Neural progenitor cell (in vitro differentiated cells): ENCODE results near the gene NLRP3. TPM values are rescaled to one million over a fixed set of nuclear protein-coding genes. Genes with fewer than 3 reads are reported as not detected.
"Not testable (repeated sequence)": the region's sequence is repeated elsewhere in the genome, so short reads cannot be mapped to it uniquely, and the experiment has no call there.

Experiments
- DNase-seq: peaks from one replicate; pipeline ENCODE4 v3.0.0-alpha.2; 2016; ENCODE audit warnings: low spot score
- H2AFZ ChIP-seq: fragments of 200-600 bp; sonication (generic); replicated peaks from 2 replicates; pipeline ENCODE4 v1.6.1; 2016; ENCODE audit warnings: antibody characterized with exemption
- H3F3A ChIP-seq: fragments of 200-600 bp; sonication (generic); 2 replicates; pipeline ENCODE4 v1.6.1; 2016; ENCODE audit warnings: antibody characterized with exemption, low read depth
- H3K27ac ChIP-seq: fragments of 200-600 bp; sonication (generic); 2 replicates; pipeline ENCODE4 v1.5.1; 2016; ENCODE audit warnings: mild to moderate bottlenecking
- H3K27me3 ChIP-seq: fragments of 200-600 bp; sonication (generic); 2 replicates; pipeline ENCODE4 v1.6.1; 2016; ENCODE audit warnings: mild to moderate bottlenecking, moderate library complexity
- H3K36me3 ChIP-seq: fragments of 200-600 bp; sonication (generic); 2 replicates; pipeline ENCODE4 v1.5.1; 2016
- H3K4me1 ChIP-seq: fragments of 200-600 bp; sonication (generic); 2 replicates; pipeline ENCODE4 v1.6.1; 2016; ENCODE audit warnings: mixed run types
- H3K4me2 ChIP-seq: fragments of 200-600 bp; sonication (generic); 2 replicates; pipeline ENCODE4 v1.6.1; 2016
- H3K4me3 ChIP-seq: fragments of 200-600 bp; sonication (generic); 2 replicates; pipeline ENCODE4 v1.5.1; 2016
- H3K79me2 ChIP-seq: fragments of 200-600 bp; sonication (generic); 2 replicates; pipeline ENCODE4 v1.6.1; 2016; ENCODE audit warnings: low read depth
- H3K9ac ChIP-seq: fragments of 200-600 bp; sonication (generic); 2 replicates; pipeline ENCODE4 v1.6.1; 2016
- H3K9me3 ChIP-seq: fragments of 200-600 bp; sonication (generic); 2 replicates; pipeline ENCODE4 v1.5.1; 2016; ENCODE audit warnings: low read depth
- H4K20me1 ChIP-seq: fragments of 200-600 bp; sonication (generic); 2 replicates; pipeline ENCODE4 v1.6.1; 2016; ENCODE audit warnings: low read depth
- H3K27ac Mint-ChIP-seq: 3 replicates; pipeline ENCODE4 v1.8.0; 2021; ENCODE audit warnings: mixed read lengths
- H3K27me3 Mint-ChIP-seq: 2 replicates; pipeline ENCODE4 v1.8.0; 2022; ENCODE audit warnings: low read depth, mild to moderate bottlenecking, inconsistent platforms, moderate library complexity, mixed read lengths; ENCODE audit not compliant: insufficient read depth
- H3K36me3 Mint-ChIP-seq: 3 replicates; pipeline ENCODE4 v1.8.0; 2021; ENCODE audit warnings: mixed read lengths
- H3K4me1 Mint-ChIP-seq: 3 replicates; pipeline ENCODE4 v1.8.0; 2021; ENCODE audit warnings: mixed read lengths
- H3K4me3 Mint-ChIP-seq: 3 replicates; pipeline ENCODE4 v1.8.0; 2021; ENCODE audit warnings: mild to moderate bottlenecking, moderate library complexity, mixed read lengths
- H3K9me3 Mint-ChIP-seq: 3 replicates; pipeline ENCODE4 v1.8.0; 2020; ENCODE audit warnings: mixed read lengths
- EZH2 ChIP-seq: fragments of 200-600 bp; sonication (generic); IDR thresholded peaks from 2 replicates; pipeline ENCODE4 v1.6.1; 2017; ENCODE audit warnings: antibody characterized with exemption, mild to moderate bottlenecking, moderate library complexity
- EZH2phosphoT487 ChIP-seq: fragments of 200-600 bp; sonication (generic); IDR thresholded peaks from 2 replicates; pipeline ENCODE4 v1.6.1; 2017; ENCODE audit warnings: antibody characterized with exemption
- total RNA-seq: library from RNA; depleted of rRNA; stranded (reverse); fragments of >200 nt; gene quantifications from 2 replicates; pipeline ENCODE4 v1.2.3, GENCODE V29; 2015; ENCODE audit warnings: low replicate concordance
- TF ChIP-seq, protein P1 (sequence below): fragments of 200-600 bp; sonication (generic); IDR thresholded peaks from 2 replicates; pipeline ENCODE4 v1.5.1; 2017; ENCODE audit warnings: antibody characterized with exemption, mild to moderate bottlenecking

Gene NLRP3
- total RNA-seq, 1 donor from 2014 or later: 2.6 TPM

DNA sequence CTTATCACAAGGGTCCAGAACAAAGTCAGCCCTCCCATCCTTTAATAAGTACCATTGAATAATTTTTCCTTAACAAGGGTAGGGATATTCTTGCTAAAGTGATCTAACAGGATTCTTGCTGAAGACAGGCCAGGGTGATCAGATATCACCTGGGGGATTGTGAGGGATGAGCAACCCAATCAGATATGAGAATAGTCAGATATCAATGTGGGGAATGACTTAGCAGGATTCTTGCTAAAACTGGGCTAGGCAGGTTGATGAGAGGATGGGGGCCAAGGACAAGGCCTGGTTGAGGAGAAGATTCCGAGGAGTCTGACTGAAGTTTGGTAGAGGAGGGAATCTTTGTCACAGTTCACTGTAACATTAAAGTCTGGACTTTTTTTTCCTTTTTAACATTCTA lies 23.9 kb upstream of the NLRP3 start:
- H3K9ac ChIP-seq: no peak overlapping the region
- no peaks in the 10 kb centered on the region for H3K36me3 ChIP-seq
- H3K9me3 ChIP-seq: no peaks in the 10 kb centered on the region
- Mint-ChIP-seq H3K4me1 (peaks cover 14% of the 10 kb centered on the region), H3K36me3 (no peaks in the 10 kb centered on the region), H3K9me3 (no peaks in the 10 kb centered on the region), H3K4me3 (no peak overlapping the region), H3K27me3 (peaks cover 8% of the 10 kb centered on the region), H3K27ac (peak overlapping the region; percentile 34)
- H2AFZ ChIP-seq: no peak overlapping the region
- no peak overlapping the region for H3K27ac ChIP-seq
- H3K4me2 ChIP-seq: no peak overlapping the region
- peaks cover 9% of the 10 kb centered on the region for H3K4me1 ChIP-seq
- no peak overlapping the region for H3K4me3 ChIP-seq
- no peak for DNase-seq
- H3K27me3 ChIP-seq: peaks cover 11% of the 10 kb centered on the region
- H3K79me2 ChIP-seq: no peaks in the 10 kb centered on the region
- no peaks in the 10 kb centered on the region for H4K20me1 ChIP-seq
- H3F3A ChIP-seq: peaks cover 8% of the 10 kb centered on the region
- no peak for TF ChIP-seq EZH2phosphoT487
- TF ChIP-seq, protein P1, sequence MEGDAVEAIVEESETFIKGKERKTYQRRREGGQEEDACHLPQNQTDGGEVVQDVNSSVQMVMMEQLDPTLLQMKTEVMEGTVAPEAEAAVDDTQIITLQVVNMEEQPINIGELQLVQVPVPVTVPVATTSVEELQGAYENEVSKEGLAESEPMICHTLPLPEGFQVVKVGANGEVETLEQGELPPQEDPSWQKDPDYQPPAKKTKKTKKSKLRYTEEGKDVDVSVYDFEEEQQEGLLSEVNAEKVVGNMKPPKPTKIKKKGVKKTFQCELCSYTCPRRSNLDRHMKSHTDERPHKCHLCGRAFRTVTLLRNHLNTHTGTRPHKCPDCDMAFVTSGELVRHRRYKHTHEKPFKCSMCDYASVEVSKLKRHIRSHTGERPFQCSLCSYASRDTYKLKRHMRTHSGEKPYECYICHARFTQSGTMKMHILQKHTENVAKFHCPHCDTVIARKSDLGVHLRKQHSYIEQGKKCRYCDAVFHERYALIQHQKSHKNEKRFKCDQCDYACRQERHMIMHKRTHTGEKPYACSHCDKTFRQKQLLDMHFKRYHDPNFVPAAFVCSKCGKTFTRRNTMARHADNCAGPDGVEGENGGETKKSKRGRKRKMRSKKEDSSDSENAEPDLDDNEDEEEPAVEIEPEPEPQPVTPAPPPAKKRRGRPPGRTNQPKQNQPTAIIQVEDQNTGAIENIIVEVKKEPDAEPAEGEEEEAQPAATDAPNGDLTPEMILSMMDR: no peak
- TF ChIP-seq EZH2: no peak

DNA sequence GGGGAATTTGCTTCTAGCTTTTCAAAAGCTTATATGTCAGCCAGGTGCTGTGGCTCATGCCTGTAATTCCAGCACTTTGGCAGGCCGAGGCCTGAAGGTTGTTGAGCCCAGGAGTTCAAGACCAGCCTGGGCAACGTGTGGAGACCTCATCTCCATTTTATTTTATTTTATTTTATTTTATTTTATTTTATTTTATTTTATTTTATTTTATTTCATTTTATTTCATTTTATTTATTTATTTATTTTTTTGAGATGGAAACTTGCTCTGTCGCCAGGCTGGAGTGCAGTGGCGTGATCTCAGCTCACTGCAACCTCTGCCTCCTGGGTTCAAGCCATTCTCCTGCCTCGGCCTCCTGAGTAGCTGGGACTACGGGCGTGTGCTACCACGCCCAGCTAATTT lies 20.9 kb upstream of the NLRP3 start:
- not testable (repeated sequence) for H3K9me3 Mint-ChIP-seq, H3K79me2 ChIP-seq, H3K27ac Mint-ChIP-seq, H3K27me3 ChIP-seq, H3K4me1 ChIP-seq, H3K27ac ChIP-seq, H3F3A ChIP-seq, H3K4me1 Mint-ChIP-seq, H2AFZ ChIP-seq, H3K4me3 Mint-ChIP-seq, H4K20me1 ChIP-seq, H3K4me2 ChIP-seq, H3K9ac ChIP-seq, H3K36me3 ChIP-seq, H3K27me3 Mint-ChIP-seq, H3K36me3 Mint-ChIP-seq, H3K9me3 ChIP-seq, DNase-seq, H3K4me3 ChIP-seq

DNA sequence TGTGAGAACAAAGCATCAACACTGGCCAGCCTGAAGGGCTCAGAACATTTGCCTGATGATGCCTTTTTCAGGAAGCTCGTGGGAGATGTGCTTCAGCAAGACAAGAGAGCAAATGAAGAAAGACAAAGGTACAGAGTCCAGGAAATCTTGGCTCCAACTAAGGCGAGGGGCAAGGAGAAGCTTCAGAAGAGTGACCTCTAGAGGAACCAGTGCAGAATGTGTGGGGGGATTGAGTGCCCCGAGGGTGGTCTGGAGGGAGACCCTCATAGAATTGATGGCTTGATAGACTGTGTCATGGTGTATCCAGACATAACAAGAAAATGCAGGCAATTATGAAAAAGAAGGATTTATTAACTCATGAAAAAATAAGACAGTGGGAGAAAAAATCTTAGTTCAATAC lies 15.3 kb upstream of the NLRP3 start:
- Mint-ChIP-seq H3K36me3 (no peaks in the 10 kb centered on the region), H3K27me3 (no peaks in the 10 kb centered on the region), H3K27ac (no peak overlapping the region), H3K9me3 (no peaks in the 10 kb centered on the region), H3K4me3 (no peak overlapping the region), H3K4me1 (no peaks in the 10 kb centered on the region)
- no peaks in the 10 kb centered on the region for H3K36me3 ChIP-seq
- H3K9me3 ChIP-seq: no peaks in the 10 kb centered on the region
- no peaks in the 10 kb centered on the region for H3K4me1 ChIP-seq
- H3K4me2 ChIP-seq: no peak overlapping the region
- no peaks in the 10 kb centered on the region for H3K79me2 ChIP-seq
- no peaks in the 10 kb centered on the region for H3F3A ChIP-seq
- H3K4me3 ChIP-seq: no peak overlapping the region
- no peak overlapping the region for H3K27ac ChIP-seq
- TF ChIP-seq, protein P1: peak; percentile 46
- no peak for TF ChIP-seq EZH2
- peak; percentile 30 for DNase-seq
- H3K27me3 ChIP-seq: no peaks in the 10 kb centered on the region
- no peak overlapping the region for H3K9ac ChIP-seq
- no peaks in the 10 kb centered on the region for H4K20me1 ChIP-seq
- H2AFZ ChIP-seq: no peak overlapping the region

DNA sequence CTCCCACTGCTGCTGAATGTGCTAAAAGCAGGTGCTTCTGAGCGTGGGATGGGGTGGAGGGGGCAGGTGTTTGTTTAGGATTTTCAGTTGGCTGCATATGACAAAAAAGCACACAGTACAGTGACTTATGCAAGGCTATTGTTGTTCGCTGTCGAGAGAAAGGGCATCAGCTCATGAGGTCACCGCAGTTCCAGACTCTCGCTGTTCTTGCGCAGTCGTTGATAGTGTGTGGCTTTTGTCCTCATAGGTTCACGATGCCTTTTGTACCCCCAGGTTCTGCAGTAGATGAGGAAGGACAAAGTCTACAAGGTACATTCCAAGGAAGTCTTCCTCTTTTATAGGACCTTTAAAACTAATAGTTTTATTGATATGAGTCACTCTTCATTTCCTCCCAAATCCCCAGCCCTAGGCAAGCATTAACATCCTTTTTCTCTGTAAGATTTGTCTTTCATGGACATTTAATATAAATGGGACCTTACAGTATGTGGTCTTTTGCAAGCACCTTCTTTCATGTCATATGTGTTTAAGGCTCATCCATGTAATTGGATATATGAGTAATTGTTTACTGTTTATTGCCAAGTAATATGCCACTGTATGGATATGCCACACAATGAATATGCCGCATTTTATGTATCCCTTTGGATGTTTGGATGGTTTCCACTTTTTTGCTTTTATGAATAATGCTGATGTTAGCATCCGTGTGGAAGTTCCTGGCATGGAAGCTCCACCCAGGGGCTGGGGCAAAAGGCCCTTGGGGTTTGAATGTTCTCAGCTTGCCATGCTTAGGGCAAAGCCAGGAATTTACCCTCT lies 14.5 kb upstream of the NLRP3 start:
- Histone ChIP-seq H3K79me2 (no peaks in the 10 kb centered on the region), H3K4me1 (no peaks in the 10 kb centered on the region), H2AFZ (no peak overlapping the region), H3K9me3 (no peaks in the 10 kb centered on the region), H4K20me1 (no peaks in the 10 kb centered on the region), H3K4me2 (no peak overlapping the region), H3F3A (no peaks in the 10 kb centered on the region), H3K36me3 (no peaks in the 10 kb centered on the region), H3K9ac (no peak overlapping the region), H3K27ac (no peak overlapping the region), H3K27me3 (no peaks in the 10 kb centered on the region), H3K4me3 (no peak overlapping the region)
- Mint-ChIP-seq H3K27me3 (no peaks in the 10 kb centered on the region), H3K4me3 (no peak overlapping the region), H3K27ac (no peak overlapping the region), H3K4me1 (no peaks in the 10 kb centered on the region), H3K36me3 (no peaks in the 10 kb centered on the region), H3K9me3 (no peaks in the 10 kb centered on the region)
- DNase-seq: no peak
- TF ChIP-seq EZH2 (no peak), EZH2phosphoT487 (no peak)
- TF ChIP-seq, protein P1: no peak
